Heart left ventricle (tissue), 16 donors: ENCODE measurements around the gene LPA. TPM values are rescaled to one million over a fixed set of nuclear protein-coding genes. Genes with fewer than 3 reads are reported as not detected.
"Not testable (repeated sequence)": the region's sequence is repeated elsewhere in the genome, so short reads cannot be mapped to it uniquely, and the experiment has no call there.

Experiments used
- ATAC-seq, 4 donors: fragments of 200-7000 bp; cut with Tn5 transposase; one replicate each; pipeline ENCODE4 v1.9.1; 2020 to 2022; ENCODE audit warnings: moderate library complexity in 4 of 4, mild to moderate bottlenecking in 3 of 4, moderate number of reproducible peaks in 1 of 4
- DNase-seq, 5 donors: peaks; one replicate each; pipeline ENCODE4 v3.0.0-alpha.2; 2020
- H3K27ac ChIP-seq, 12 donors: fragments of 200-600 bp; sonication (generic) in 4 of 12; one replicate each; pipeline versions ENCODE4 v1.5.0 to v1.8.0; 2016 to 2022; ENCODE audit warnings: mild to moderate bottlenecking in 2 of 12
- H3K27me3 ChIP-seq, 9 donors: fragments of 200-600 bp; sonication (generic) in 2 of 9; one replicate each; pipeline versions ENCODE4 v1.5.1 to v1.8.0; 2016 to 2022; ENCODE audit warnings: mild to moderate bottlenecking in 3 of 9
- H3K36me3 ChIP-seq, 9 donors: fragments of 200-600 bp; sonication (generic) in 2 of 9; one replicate each; pipeline versions ENCODE4 v1.5.0 to v1.8.0; 2018 to 2022; ENCODE audit warnings: mild to moderate bottlenecking in 2 of 9
- H3K4me1 ChIP-seq, 12 donors: fragments of 200-600 bp; sonication (generic) in 4 of 12; one replicate each; pipeline versions ENCODE4 v1.5.0 to v1.8.0; 2016 to 2022; ENCODE audit warnings: mild to moderate bottlenecking in 3 of 12
- H3K4me3 ChIP-seq, 12 donors: fragments of 200-600 bp; sonication (generic) in 4 of 12; one replicate each; pipeline versions ENCODE4 v1.5.0 to v1.8.0; 2017 to 2022; ENCODE audit warnings: mild to moderate bottlenecking in 9 of 12, moderate library complexity in 4 of 12
- H3K9me3 ChIP-seq, 12 donors: fragments of 200-600 bp; sonication (generic) in 4 of 12; one replicate each; pipeline versions ENCODE4 v1.5.0 to v1.8.0; 2016 to 2022; ENCODE audit warnings: mild to moderate bottlenecking in 1 of 12
- CTCF ChIP-seq, 12 donors: fragments of 200-600 bp; sonication (generic) in 4 of 12; IDR thresholded peaks; one replicate each; pipeline versions ENCODE4 v1.5.0 to v1.8.0; 2018 to 2022; ENCODE audit warnings: antibody characterized with exemption in 12 of 12, mild to moderate bottlenecking in 5 of 12
- POLR2A ChIP-seq, 2 donors: fragments of 450-650 bp; IDR thresholded peaks; one replicate each; pipeline ENCODE4 v1.6.1; 2017; ENCODE audit warnings: antibody characterized with exemption in 2 of 2, mild to moderate bottlenecking in 2 of 2, moderate library complexity in 2 of 2
- WGBS, 4 donors: extraction: QIAGEN DNeasy Blood & Tissue Kit in 2 of 4; methylation state at CpG; one replicate each; pipeline versions ENCODE4 v1.1.5 to v1.1.7; 2013 to 2018; 5-methylcytosine and 5-hydroxymethylcytosine counted together
- intact Hi-C, 10 donors: fragments of 100-400 bp; cut with DNase I; formaldehyde crosslinking; loops; one replicate each; pipeline versions ENCODE4 v1.11.1 to v1.14.2; 2022
- polyA plus RNA-seq, 2 donors: library from polyadenylated mRNA; stranded (reverse); fragments of 200-250 nt; gene quantifications; one replicate each; pipeline ENCODE4 v1.2.3, GENCODE V29; 2013
- total RNA-seq, 9 donors: library from RNA; depleted of rRNA in 2 of 9; stranded (reverse); fragments of >200 nt in 2 of 9; fragmentation: NEBNext Ultra II Directional in 3 of 9; extraction: Animal tissue kit (Norgen Biotek cat#: 25700) in 3 of 9; gene quantifications; one replicate each; pipeline versions ENCODE4 v1.1.0 to v1.2.4, GENCODE V29; 2016 to 2023
- donor health status: ischemic (EF 13 %, LVEDD 7.1; RV severe dilation, severe dysfunction).
- donor health status: healthy with polysubstance abuse.
- donor health status: DM: no; HTN: yes; CAD: no.
- donor health status: DM: no; HTN: no; CAD: no.
- donor health status: ischemic (EF 25% LVEDD 6.9; RV normal size, moderate dysfunction).
- donor health status: ischemic (EF 25% LVEDD 5.7; RV mildly dilated, moderate dysfunction).
- donor health status: healthy.
- donor health status: DM: yes; HTN: yes; CAD: no.
- donor health status: ischemic (EF 35%, LVEDD 5.7; RV mildly dilated, moderate dysfunction).
- donor health status: nonischemic (EF 11% LVEDD 7.7; RV severe dilation, severe dysfunction).
- donor health status: DM: yes; HTN: yes; CAD: no.
- donor health status: PGD.
- donor health status: ischemic (EF 29% LVEDD 5.4; RV normal size, mild dysfunction).
- donor health status: nonischemic (EF 23%, LVEDD 6.1; RV moderate dilation, normal function).

LPA gene
- total and polyA plus RNA-seq, 11 donors: 0.20 TPM; not detected in 10

GRCh38 chr6:160679402-160679769, 15.3 kb upstream of the LPA start:
- peaks cover 0 to 5% (median 0%) of the 10 kb centered on the region in 12 donors for H3K9me3 ChIP-seq
- no peaks in the 10 kb centered on the region for H3K36me3 ChIP-seq
- intact Hi-C loops: no loop called here
- H3K4me3 ChIP-seq: no peak overlapping the region
- ATAC-seq (peak in 1 of 4 donors; percentile 22), DNase-seq (no peak)
- H3K27ac ChIP-seq: no peak overlapping the region
- TF ChIP-seq POLR2A (IDR thresholded peaks at IDR 0.05) (no peak), CTCF (IDR thresholded peaks at IDR 0.05) (peak in 2 of 12 donors; percentile 11 to 12)
- peaks cover 0 to 6% (median 0%) of the 10 kb centered on the region in 12 donors for H3K4me1 ChIP-seq
- 5 to 10% (median 7%) methylated on average over 12 to 14 of the region's 14 CpGs for WGBS, 4 donors
- H3K27me3 ChIP-seq: peaks cover 0 to 10% (median 5%) of the 10 kb centered on the region in 9 donors

DNA sequence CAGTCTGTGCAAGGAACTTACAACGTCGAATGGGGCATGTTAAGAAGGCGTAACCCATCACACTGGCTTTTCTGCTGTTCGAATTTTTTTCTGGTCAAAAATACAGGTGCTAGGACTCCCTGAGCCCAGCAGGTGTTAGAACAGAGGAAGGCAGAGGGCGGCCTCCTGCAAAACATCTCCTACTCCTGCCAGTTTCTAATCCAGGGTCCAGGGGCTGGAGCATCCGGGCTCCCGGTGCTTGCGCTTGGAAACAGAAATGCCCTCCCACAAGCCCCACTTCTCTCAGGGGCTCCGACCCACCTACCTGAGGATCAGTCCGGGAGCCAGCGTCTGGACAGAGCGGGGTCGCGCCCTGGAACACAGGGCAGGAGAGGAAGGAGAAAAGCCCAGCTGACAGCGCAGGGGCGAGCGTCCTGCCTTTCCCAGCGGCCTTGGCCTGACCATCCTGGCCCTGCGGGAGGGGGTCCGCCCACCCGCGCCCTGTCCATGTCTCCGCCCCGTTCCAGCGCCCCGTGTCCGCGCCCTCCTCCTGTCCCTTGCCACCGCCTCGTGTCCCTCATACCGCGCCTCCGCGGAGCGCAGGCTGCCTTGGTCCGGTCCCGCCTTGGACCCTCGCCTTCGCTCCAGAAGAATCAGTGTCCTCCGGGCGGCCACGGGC, 14.8 kb upstream of the LPA start:
- intact Hi-C loops: no loop called here
- Histone ChIP-seq H3K4me3 (no peak overlapping the region), H3K4me1 (peaks cover 0 to 6% (median 0%) of the 10 kb centered on the region in 12 donors), H3K9me3 (peaks cover 0 to 5% (median 0%) of the 10 kb centered on the region in 12 donors), H3K36me3 (no peaks in the 10 kb centered on the region), H3K27me3 (peaks cover 0 to 10% (median 5%) of the 10 kb centered on the region in 9 donors), H3K27ac (no peak overlapping the region)
- 11 to 29% (median 18%) methylated on average over 18 to 42 of the region's 42 CpGs for WGBS, 4 donors
- ATAC-seq (peak in 1 of 4 donors; percentile 48), DNase-seq (no peak)
- TF ChIP-seq POLR2A (IDR thresholded peaks at IDR 0.05) (no peak), CTCF (IDR thresholded peaks at IDR 0.05) (no peak)

DNA sequence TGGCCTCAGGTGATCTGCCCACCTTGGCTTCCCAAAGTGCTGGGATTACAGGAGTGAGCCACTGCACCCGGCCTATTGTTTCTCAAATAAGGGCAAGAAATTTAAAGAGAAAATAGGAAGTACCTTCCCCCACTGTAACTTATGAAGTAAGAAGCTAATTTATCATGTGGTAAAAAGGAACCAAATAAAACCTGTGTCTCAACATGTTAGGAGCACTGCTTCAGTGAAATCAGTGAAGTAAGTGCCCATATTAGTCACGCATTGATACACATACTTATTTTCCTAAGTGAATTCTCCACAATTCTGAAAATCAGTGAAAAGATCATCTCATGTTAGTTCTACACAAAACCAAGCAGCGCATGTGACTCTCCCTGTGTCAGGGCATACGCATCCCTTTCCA, 14.2 kb upstream of the LPA start:
- intact Hi-C loops: no loop called here
- Histone ChIP-seq H3K27ac (no peak overlapping the region), H3K4me3 (no peak overlapping the region), H3K4me1 (peaks cover 0 to 6% (median 0%) of the 10 kb centered on the region in 12 donors), H3K27me3 (peaks cover 0 to 10% (median 5%) of the 10 kb centered on the region in 9 donors), H3K36me3 (no peaks in the 10 kb centered on the region), H3K9me3 (peaks cover 0 to 5% (median 0%) of the 10 kb centered on the region in 12 donors)
- WGBS, 4 donors: 83 to 95% (median 86%) methylated on average over 4 of the region's 4 CpGs
- TF ChIP-seq CTCF (IDR thresholded peaks at IDR 0.05) (no peak), POLR2A (IDR thresholded peaks at IDR 0.05) (no peak)
- DNase-seq (no peak), ATAC-seq (no peak)

- DNase-seq, intact Hi-C loops, H3K36me3 ChIP-seq, ATAC-seq, H3K27ac ChIP-seq, H3K4me1 ChIP-seq, H3K4me3 ChIP-seq, H3K27me3 ChIP-seq: not testable (repeated sequence)
- WGBS, 4 donors: 72 to 88% (median 86%) methylated on average over 5 of the region's 5 CpGs
- peaks cover 0 to 22% (median 0%) of the 10 kb centered on the region in 12 donors for H3K9me3 ChIP-seq
These were observed 12.3 kb upstream of the LPA start for GRCh38 chr6:160676418-160676817.
